Germinal center (tissue), 1 donor: Measurements from ENCODE around the gene DNAH10.
"Not testable (repeated sequence)": the region's sequence is repeated elsewhere in the genome, so short reads cannot be mapped to it uniquely, and the experiment has no call there.

ENCODE experiments used
- DNase-seq: peaks from one replicate; pipeline ENCODE4 v3.0.0; 2012; ENCODE audit warnings: mixed read lengths, low spot score

The DNAH10 gene

DNA sequence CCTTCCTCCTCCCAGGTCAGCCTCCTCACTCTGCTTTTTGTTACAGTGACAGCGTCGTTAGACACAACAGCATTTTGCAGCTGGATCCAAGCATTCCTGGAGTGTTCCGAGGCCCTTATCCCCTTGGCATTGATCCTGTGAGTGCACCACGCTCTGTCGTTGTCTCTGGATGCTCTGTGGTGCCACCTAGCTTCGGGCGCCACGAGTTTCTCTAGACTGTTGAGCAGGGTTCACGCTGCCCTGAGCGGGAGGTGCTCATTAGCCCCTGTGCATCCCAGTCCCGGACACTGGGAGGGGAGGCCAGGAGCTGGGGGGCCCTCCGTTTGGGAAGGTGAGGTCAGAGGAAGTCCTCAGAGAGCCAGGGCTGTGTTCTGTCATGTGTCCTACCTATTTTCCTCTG is 17.3 kb upstream of the DNAH10 start:
- DNase-seq: no peak

- no peak for DNase-seq
Measured at GRCh38 chr12:123747309-123747708, 14.8 kb upstream of the DNAH10 start.

DNA sequence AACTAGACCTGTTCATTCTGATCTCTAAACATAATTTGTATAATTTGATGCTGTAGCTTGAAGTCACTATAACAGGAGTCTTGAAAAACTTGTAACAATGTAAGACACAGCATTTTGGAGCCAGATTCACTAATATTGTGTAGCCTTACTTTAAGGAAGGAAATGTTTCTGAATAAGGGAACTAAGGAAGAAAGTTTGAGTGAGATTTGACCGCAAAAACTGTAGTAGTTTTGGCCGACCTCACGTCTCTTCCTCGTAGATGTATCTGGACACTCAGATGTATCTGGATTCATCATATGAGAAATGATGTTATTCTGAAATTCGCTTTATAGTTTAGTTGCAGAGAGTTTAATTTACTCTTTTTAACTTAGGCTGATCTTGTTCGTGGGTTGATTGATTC is 13.9 kb upstream of the DNAH10 start:
- DNase-seq: no peak

- no peak for DNase-seq
Measured at GRCh38 chr12:123748661-123749060, 13.4 kb upstream of the DNAH10 start.

DNA sequence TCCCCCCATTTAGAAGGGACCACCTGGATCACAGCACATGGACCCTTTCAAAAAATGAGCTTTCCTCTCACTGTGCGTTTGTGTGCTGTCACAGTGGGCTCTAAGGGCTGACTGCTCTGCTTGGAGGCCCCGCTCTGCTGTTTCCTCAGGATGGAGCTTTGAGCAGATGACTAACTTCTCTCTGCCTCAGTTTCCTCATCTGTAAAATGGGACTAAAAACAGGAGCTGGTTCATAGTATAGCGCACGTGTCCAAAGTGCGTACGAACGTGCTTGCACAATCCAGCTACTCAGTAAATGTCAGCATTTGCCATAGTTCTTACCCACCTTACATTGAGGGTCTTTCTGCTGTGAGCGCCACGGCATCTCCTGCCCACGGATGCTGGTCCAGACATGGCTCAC is 12.7 kb upstream of the DNAH10 start:
- no peak for DNase-seq

DNA sequence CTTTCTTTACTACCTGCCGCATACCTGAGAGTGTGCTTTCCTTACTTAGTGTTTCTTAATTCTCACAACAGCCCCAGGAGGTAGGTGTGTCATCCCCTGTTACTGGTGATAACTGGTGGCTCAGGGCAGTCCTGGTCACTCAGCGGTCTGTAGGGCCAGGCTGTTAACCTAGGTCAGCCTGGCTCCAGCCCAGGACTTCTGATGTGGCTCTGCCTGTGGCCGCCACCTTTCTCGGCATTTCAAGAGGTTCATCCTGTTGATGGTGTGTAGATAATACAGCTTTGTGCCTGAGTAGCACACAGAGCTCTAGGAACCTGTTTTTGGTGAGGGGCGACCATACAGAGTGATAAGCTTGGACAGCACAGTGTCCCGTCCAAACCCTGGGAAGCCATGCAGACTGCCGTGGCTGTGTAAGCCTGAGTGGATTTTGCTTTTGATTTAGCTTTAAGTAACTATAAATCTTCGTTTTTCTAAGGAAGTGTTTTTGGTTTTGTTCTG is 11.9 kb upstream of the DNAH10 start:
- no peak for DNase-seq

GRCh38 chr12:123752046-123752445 is 10.1 kb upstream of the DNAH10 start:
- DNase-seq: no peak

DNA sequence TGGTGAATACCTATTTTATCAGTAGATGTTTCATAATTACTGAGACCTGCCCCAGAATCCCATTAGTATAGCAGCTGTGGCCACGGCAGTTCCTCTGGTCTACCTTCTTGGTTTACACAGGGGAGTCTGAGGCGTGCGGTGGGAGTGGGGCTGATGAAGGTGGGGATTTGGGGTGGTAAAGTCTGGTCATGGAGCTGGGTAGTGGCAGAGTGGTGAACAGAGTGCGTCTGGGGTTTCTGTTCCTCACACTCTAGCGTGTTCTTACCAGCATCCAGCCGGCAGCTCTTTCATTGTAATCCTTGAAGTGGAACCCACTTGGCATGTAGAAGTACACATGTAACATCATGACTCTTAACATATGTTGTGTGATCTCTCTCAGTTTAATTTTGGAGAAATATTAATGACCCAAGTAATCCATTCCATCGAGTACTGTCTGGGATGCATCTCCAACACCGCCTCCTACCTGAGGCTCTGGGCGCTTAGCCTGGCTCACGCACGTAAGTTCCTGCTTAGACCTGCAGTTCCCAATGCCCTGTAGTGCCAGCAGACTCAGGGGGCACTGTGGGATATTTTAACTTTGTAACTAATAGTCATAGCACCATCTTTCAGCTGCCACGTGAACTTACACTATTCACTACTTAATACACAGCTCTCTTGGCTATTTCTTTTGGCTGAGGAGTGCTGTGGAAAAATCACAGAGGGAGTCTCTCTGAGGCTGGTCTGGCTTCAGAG is 7.9 kb upstream of the DNAH10 start:
- DNase-seq: no peak

GRCh38 chr12:123757561-123757960 is 4.5 kb upstream of the DNAH10 start:
- no peak for DNase-seq

DNA sequence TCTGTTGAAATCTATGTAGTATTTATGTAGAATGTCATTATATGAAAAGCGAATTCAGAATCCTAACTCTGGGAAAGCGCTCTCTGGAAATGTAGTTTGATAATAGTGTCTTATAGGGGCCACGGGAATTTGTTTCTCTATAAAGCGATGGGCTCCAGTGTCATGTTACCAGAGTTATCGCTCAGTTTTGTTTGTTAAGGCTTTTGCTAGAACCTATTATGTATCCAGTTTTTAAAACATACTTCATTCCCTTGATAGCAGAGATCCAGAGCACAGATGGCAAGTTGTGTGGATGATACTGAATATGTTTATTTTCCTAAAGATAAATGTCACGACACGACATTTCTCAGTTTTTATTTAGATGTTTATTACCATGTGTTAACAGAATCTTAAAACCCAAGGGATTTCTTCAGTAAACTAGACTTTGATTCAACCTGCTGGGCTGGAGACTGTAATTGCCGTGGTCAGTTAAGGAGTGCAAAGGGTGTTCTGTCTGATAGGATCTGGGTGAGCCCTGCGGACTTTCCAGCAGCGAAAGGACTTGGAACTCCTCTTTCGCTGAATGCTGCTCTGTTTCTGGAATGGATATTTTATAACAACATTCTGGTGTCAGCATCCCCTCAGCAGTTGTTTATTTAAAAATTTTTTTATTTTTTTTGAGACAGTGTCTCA is 1.7 kb upstream of the DNAH10 start:
- DNase-seq: no peak

GRCh38 chr12:123762715-123763052 is 583 bp downstream of the DNAH10 start:
- no peak for DNase-seq

DNA sequence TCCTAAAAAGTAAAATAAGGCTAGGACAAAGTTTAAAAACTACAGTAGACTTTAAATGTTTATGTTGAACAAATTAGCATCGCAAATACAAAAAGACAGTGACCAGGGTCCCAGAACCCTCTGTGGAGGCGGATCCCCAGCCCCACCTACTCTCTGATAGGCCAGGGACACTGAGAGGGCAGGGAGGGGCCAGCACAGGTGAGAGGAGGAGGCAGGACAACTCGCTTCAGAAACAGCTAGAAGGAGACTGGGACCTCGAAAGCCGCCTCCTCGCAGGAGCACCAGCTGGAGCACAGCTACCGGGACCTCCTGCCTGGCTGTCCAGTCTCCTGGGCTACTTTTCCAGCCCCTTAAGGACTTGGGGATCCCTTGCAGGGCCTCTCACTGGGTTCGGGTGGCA is 992 bp downstream of the DNAH10 start:
- DNase-seq: no peak

DNA sequence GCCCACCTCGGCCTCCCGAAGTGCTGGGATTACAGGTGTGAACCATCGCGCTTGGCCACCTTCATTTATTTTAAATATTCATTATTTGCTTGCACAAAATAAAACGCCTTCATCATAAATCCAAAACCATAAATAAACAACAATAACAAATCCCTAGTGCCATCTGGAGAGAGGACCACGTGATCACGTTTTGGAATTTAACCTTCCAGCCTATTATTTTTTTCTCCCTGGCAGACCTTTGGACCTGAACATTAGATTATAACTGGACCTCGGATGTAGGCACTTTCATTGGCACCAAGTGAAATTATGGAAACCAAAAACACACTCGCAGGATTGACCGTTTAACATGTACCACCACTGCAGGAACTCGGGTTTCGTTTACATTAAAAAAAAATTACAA is 2.0 kb downstream of the DNAH10 start:
- no peak for DNase-seq

DNA sequence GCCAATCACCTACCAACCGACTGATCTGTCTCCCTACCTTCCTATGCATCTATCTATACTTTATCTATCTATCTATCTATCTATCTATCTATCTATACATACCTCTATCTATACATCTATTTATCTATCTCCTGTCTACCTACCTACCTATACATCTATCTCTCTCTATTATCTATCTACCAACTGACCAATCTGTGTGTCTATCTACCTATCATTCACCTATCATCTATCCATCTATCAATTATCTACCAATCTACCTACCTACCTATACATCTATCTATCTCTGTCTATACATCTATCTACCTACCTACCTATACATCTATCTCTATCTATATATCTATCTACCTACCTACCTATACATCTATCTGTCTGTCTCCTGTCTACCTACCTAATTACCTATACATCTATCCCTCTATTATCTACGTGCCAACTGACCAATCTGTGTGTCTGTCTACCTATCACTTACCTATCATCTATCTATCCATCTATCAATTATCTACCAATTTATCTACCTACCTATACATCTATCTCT is 3.5 kb downstream of the DNAH10 start:
- DNase-seq: no peak

GRCh38 chr12:123767613-123768012 is 5.5 kb downstream of the DNAH10 start:
- DNase-seq: no peak

DNA sequence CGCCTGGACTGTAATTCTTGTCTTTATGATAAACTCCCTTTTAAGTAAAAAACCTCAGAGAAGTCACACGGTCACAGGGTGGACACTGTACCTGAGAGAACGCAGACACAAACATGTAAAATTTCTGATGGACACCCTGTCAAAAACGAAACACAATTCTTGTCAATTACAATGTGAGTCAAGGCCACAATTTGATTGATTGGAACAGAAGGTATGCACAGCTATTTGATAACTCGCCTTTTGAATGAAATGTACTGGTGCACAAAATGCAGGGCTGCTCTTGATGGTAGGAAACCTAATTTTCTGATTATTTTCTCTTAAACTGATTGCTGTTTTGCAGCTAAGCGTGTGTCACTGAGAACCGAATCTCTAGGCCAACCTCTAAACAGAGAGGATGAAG is 9.2 kb downstream of the DNAH10 start:
- no peak for DNase-seq

DNA sequence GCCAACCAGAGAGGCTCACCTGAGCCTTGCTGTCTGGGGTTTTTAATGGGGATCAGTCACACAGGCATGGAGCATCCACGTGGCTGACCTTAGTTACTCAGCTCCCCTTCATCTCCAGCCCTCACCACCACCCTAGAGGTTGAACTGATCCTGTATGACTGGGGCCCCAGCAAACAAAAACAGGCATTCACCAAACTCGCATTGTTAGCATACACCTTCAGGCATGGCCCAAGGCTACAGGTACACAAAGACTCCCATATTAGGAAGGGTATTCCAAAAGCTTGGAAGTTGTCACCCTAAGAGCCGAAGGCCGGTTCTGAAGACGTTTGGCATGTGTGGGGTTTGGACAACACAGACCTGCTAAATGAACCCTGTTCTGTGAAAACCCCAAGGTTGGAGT is 10.0 kb downstream of the DNAH10 start:
- no peak for DNase-seq

DNA sequence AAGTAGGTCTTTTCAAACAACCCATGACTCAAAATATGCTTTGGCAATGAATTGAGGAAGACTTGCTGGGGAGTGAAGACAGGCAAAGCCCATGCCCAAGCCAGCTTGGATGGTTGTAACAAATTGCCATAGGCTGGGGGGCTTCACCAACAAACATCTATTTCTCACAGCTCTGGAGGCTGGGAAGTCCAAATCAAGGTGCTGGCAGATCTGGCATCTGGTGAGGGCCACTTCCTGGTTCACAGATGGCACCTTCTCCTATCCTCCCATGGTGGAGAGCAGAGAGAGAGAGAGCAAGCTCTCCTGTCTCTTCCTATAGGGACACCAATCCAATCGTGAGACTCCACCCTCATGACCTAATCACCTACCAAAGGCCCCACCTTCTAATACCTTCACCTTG is 11.3 kb downstream of the DNAH10 start:
- no peak for DNase-seq

- DNase-seq: no peak
Measured at GRCh38 chr12:123779551-123779950, 17.4 kb downstream of the DNAH10 start.

DNA sequence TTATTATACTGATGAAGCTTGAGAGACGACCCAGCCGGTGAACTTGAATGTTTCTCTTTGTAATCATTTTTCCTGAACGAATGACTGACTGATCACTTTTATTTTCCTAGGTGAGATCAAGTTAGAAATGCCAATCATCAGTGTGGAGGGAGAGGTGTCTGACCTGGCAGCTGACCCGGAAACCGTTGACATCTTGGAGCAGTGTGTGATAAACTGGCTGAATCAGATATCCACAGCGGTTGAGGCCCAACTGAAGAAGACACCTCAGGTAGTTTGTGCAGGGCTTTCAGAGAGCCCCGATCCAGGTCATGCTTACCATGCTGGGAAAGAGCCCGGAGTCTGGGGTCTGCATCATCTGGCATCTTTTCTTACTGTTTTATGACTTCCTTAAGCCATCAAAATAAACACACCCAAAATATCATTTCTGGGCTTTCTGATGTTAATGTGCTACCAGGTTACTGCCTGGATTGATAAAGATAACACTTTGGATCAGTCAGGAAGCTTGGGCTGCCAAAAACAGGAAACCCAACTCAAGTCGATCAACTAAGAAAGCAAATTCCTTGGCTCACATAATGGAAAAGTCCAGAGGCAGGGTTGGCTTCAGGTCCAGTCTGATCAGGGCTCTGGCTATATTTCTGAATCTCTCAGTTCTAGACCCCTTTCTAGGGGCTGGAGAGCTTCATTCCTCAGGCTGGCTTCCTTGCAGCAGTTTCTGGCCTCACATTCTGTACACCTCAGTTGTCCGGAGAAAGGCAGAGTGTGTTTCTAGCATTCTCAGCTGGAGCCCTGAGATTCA is 21.1 kb downstream of the DNAH10 start:
- no peak for DNase-seq

- DNase-seq: no peak
Measured at GRCh38 chr12:123787466-123787865, 25.4 kb downstream of the DNAH10 start.

DNA sequence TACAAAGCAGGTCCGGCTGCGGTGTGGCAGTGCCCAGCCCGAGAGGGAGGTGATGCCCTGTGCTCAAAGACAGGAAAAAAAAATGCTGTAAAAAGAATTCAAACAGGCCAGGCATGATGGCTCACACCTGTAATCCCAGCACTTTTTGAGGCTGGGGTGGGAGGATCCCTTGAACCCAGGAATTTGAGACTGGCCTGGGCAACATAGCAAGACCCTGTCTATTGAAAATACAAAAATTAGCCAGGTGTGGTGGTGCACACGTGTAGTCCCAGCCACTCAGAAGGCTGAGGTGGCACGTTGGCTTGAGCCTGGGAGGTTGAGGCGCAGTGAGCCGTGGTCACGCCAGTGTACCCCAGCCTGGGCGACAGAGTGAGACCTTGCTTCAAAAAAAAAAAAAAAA is 26.4 kb downstream of the DNAH10 start:
- DNase-seq: no peak

DNA sequence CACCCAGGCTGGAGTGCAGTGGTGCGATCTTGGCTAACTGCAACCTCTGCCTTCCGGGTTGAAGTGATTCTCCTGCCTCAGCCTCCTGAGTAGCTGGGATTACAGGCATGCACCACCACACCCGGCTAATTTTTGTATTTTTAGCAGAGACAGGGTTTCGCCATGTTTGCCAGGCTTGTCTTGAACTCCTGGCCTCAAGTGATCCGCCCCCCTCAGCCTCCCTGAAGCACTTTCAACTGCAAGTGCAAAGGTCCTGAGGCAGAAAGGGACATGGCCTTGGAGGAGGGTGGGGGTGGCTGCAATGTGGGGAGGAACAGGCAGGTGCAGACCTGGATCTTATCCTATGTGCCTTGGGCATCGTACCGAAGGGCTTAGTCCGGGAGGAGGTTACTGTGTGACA is 27.3 kb downstream of the DNAH10 start:
- DNase-seq: not testable (repeated sequence)
